HFFc6 (cell line): ENCODE measurements around the gene RPP38. TPM values are rescaled to one million over a fixed set of nuclear protein-coding genes. Genes with fewer than 3 reads are reported as not detected.

Experiments
- DNase-seq: peaks from one replicate; pipeline ENCODE4 v3.0.0-alpha.2; 2018
- H3K27ac Mint-ChIP-seq: 2 replicates; pipeline ENCODE4 v1.8.0; 2020; ENCODE audit warnings: mild to moderate bottlenecking, mixed read lengths
- H3K27me3 Mint-ChIP-seq: 2 replicates; pipeline ENCODE4 v1.8.0; 2021; ENCODE audit warnings: mild to moderate bottlenecking, moderate library complexity, mixed read lengths; ENCODE audit not compliant: insufficient read depth
- H3K36me3 Mint-ChIP-seq: 2 replicates; pipeline ENCODE4 v1.8.0; 2021; ENCODE audit warnings: low read depth, mixed read lengths
- H3K4me1 Mint-ChIP-seq: 2 replicates; pipeline ENCODE4 v1.8.0; 2020; ENCODE audit warnings: low read depth, mixed read lengths
- H3K4me3 Mint-ChIP-seq: 2 replicates; pipeline ENCODE4 v1.8.0; 2020; ENCODE audit warnings: mild to moderate bottlenecking, moderate library complexity, mixed read lengths
- H3K9me3 Mint-ChIP-seq: 2 replicates; pipeline ENCODE4 v1.8.0; 2020; ENCODE audit warnings: mild to moderate bottlenecking, mixed read lengths
- total RNA-seq, 6 experiments: library from RNA; stranded (reverse); fragmentation: NEBNext Ultra II Directional; extraction: Animal tissue kit (Norgen Biotek cat#: 25700); gene quantifications; 2 replicates in 1 of 6; 3 replicates in 5 of 6; pipeline ENCODE4 v1.2.3, GENCODE V29; 2021
- TF ChIP-seq, protein P1 (sequence below): fragments of 200-600 bp; sonication (generic); IDR thresholded peaks from 2 replicates; pipeline ENCODE4 v1.5.0; 2021; ENCODE audit warnings: antibody characterized with exemption, mild to moderate bottlenecking

RPP38 gene
- total RNA-seq, 6 experiments from 2014 or later: 10.8 to 14.2 (median 11.4) TPM

- H3K27me3 Mint-ChIP-seq: peaks cover 14% of the 10 kb centered on the region
- H3K36me3 Mint-ChIP-seq: peaks cover 5% of the 10 kb centered on the region
- no peak for DNase-seq
- no peak overlapping the region for H3K27ac Mint-ChIP-seq
- peaks cover 6% of the 10 kb centered on the region for H3K4me1 Mint-ChIP-seq
- H3K9me3 Mint-ChIP-seq: peaks cover 2% of the 10 kb centered on the region; the same call in 1 of the 2 replicates
- TF ChIP-seq, protein P1, sequence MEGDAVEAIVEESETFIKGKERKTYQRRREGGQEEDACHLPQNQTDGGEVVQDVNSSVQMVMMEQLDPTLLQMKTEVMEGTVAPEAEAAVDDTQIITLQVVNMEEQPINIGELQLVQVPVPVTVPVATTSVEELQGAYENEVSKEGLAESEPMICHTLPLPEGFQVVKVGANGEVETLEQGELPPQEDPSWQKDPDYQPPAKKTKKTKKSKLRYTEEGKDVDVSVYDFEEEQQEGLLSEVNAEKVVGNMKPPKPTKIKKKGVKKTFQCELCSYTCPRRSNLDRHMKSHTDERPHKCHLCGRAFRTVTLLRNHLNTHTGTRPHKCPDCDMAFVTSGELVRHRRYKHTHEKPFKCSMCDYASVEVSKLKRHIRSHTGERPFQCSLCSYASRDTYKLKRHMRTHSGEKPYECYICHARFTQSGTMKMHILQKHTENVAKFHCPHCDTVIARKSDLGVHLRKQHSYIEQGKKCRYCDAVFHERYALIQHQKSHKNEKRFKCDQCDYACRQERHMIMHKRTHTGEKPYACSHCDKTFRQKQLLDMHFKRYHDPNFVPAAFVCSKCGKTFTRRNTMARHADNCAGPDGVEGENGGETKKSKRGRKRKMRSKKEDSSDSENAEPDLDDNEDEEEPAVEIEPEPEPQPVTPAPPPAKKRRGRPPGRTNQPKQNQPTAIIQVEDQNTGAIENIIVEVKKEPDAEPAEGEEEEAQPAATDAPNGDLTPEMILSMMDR: no peak
- no peak overlapping the region for H3K4me3 Mint-ChIP-seq
Measured at GRCh38 chr10:15092855-15093408, 4.2 kb upstream of the RPP38 start.

DNA sequence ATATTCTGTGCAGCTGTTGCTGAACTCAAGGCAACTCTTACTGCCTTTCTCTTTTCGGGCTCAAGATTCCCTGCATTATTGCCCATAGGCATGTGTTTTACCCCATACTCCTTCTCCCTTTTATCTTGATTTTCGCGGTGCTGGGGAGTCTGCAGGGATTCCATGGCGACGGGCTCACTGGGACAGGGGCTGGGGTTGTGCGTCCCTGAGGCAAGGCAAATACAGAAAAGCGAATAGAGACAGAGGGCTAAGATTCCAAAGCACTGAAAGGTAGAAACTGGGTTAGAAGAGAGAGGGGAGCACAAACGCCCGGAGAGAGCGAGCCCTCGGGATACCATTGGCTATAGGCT lies 519 bp upstream of the RPP38 start:
- DNase-seq: no peak
- Mint-ChIP-seq H3K27me3 (peaks cover 15% of the 10 kb centered on the region), H3K9me3 (peaks cover 4% of the 10 kb centered on the region; the same call in 1 of the 2 replicates), H3K4me1 (peaks cover 21% of the 10 kb centered on the region), H3K4me3 (peak overlapping the region; percentile 99), H3K36me3 (peaks cover 19% of the 10 kb centered on the region), H3K27ac (peak overlapping the region; percentile 99)
- TF ChIP-seq, protein P1: no peak

DNA sequence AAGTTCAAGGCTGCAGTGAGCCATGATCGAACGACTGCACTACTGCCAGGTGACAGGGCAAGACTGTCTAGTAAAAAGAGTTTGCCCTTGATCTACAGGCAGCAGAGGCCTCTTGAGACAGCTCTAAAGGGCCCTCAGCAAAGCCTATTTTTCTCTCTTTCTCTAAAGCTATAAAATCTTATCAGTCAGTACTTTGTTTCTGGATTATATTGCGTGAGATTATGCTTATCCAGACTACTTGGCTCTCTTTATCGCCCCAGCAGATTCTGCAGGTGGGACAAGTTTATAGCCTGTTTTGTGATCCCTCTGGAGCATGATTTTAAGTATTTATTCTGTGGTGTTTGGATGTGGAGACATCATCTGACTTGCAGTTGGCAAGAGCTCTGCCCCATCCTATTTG lies 2.7 kb downstream of the RPP38 start:
- Mint-ChIP-seq H3K36me3 (peaks cover 28% of the 10 kb centered on the region), H3K27me3 (peaks cover 8% of the 10 kb centered on the region), H3K9me3 (peaks cover 4% of the 10 kb centered on the region; the same call in 1 of the 2 replicates), H3K4me1 (peaks cover 21% of the 10 kb centered on the region), H3K4me3 (no peak overlapping the region), H3K27ac (peak overlapping the region; percentile 72)
- DNase-seq: no peak
- TF ChIP-seq, protein P1: no peak

GRCh38 chr10:15103513-15103912 lies 6.4 kb downstream of the RPP38 start:
- Mint-ChIP-seq H3K4me1 (peaks cover 21% of the 10 kb centered on the region), H3K36me3 (peaks cover 32% of the 10 kb centered on the region), H3K4me3 (no peak overlapping the region), H3K9me3 (no peaks in the 10 kb centered on the region), H3K27ac (peak overlapping the region; percentile 40), H3K27me3 (peaks cover 3% of the 10 kb centered on the region; the same call in 1 of the 2 replicates)
- DNase-seq: no peak
- TF ChIP-seq, protein P1: no peak

GRCh38 chr10:15106352-15107013 lies 9.3 kb downstream of the RPP38 start:
- Mint-ChIP-seq H3K27me3 (0 out of 2 replicates have a peak, but pooled peaks cover 2% of the 10 kb centered on the region), H3K27ac (peak overlapping the region; percentile 34; the same call in 1 of the 2 replicates), H3K4me1 (peaks cover 5% of the 10 kb centered on the region; the same call in 1 of the 2 replicates), H3K9me3 (no peaks in the 10 kb centered on the region), H3K36me3 (peaks cover 27% of the 10 kb centered on the region), H3K4me3 (no peak overlapping the region)
- DNase-seq: peak; percentile 46
- TF ChIP-seq, protein P1: peak; percentile 95
